ENCODE results near the gene TMEM235.

DNA sequence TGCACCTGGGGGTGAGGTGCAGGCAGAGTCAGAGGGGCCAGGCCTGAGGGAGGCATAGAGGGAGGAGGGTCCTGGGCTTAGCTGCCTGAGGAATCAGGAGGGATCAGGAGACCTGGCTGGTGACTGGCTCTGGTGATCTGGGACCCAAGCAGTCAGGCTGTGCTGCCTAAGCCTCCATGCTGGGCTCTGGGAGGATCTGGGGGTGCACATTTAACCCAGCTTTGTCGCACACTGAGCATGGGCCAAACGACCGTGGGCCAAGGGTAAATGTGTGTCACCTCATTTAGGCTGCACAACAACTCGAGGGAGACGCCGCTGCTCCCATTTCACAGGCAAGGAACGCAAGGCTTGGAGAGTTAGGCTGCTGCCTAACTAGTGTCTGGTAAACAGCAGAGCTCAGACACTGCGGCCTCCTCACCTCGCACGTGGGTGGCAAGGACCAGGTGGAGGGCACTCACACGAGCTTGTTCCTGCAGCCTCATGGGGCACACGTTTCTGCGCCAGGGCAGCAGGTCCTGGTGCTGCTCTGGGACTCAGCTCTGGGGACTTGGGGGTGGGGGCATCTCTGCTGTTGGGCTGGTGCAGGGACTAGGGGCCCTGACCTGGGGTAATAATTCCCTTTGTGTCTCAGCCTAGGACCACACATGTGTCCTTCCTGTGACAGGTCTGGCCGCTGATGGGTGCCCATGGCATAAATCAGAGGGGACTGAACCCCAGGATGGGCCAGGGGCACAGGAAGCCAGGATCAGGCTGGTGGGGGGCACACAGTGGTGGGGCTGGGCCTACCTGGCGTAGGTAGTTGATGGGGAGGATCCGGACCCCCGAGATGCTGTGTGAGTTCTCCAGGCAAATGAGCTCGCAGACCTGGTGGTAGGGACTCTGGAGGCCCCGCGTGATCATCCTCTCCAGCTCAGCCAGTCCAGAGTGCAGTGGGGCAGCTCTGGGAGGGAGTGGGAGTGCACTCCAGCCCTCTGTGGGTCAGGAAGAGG lies 18.7 kb downstream of the TMEM235 start:
- TF ChIP-seq BHLHE40 (IDR thresholded peaks at IDR 0.05; ENCODE audit: borderline replicate concordance) (no peak), HDGF (IDR thresholded peaks at IDR 0.05; ENCODE audit: borderline replicate concordance) (no peak), SUZ12 (IDR thresholded peaks at IDR 0.05) (no peak), FOXA1 (IDR thresholded peaks at IDR 0.05) (no peak), LEF1 (IDR thresholded peaks at IDR 0.05; ENCODE audit: borderline replicate concordance) (no peak), ARNT (IDR thresholded peaks at IDR 0.05) (no peak), FOXM1 (IDR thresholded peaks at IDR 0.05; ENCODE audit: borderline replicate concordance) (no peak), SP1 (IDR thresholded peaks at IDR 0.05) (no peak)
- TF ChIP-seq, protein P1, sequence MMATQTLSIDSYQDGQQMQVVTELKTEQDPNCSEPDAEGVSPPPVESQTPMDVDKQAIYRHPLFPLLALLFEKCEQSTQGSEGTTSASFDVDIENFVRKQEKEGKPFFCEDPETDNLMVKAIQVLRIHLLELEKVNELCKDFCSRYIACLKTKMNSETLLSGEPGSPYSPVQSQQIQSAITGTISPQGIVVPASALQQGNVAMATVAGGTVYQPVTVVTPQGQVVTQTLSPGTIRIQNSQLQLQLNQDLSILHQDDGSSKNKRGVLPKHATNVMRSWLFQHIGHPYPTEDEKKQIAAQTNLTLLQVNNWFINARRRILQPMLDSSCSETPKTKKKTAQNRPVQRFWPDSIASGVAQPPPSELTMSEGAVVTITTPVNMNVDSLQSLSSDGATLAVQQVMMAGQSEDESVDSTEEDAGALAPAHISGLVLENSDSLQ (IDR thresholded peaks at IDR 0.05): no peak
